Erythroblast (primary cell): Measurements from ENCODE around the gene LAG3.

Experiments
- GATA1 ChIP-seq: IDR thresholded peaks from 2 replicates; pipeline ENCODE4 v1.6.1; 2011; ENCODE audit warnings: low read depth, mild to moderate bottlenecking, control low read depth, low read length, moderate library complexity
- POLR2A ChIP-seq: IDR thresholded peaks from 2 replicates; pipeline ENCODE4 v1.6.1; 2011; ENCODE audit warnings: mild to moderate bottlenecking, low read length

- TF ChIP-seq POLR2A: no peak
- TF ChIP-seq GATA1: no peak
Observed at GRCh38 chr12:6729186-6729585, 43.1 kb upstream of the LAG3 start.
